HG02973 (cell line): Measurements from ENCODE around the gene NFATC2.

ENCODE experiments used
- ATAC-seq: cut with Tn5 transposase; IDR thresholded peaks from one replicate; pipeline ENCODE4 v1.9.1; 2021; ENCODE audit warnings: moderate library complexity; ENCODE audit not compliant: unreplicated experiment

Gene NFATC2

GRCh38 chr20:51420805-51421204 is 121.7 kb downstream of the NFATC2 start:
- ATAC-seq: no peak

GRCh38 chr20:51420111-51420510 is 122.4 kb downstream of the NFATC2 start:
- no peak for ATAC-seq

DNA sequence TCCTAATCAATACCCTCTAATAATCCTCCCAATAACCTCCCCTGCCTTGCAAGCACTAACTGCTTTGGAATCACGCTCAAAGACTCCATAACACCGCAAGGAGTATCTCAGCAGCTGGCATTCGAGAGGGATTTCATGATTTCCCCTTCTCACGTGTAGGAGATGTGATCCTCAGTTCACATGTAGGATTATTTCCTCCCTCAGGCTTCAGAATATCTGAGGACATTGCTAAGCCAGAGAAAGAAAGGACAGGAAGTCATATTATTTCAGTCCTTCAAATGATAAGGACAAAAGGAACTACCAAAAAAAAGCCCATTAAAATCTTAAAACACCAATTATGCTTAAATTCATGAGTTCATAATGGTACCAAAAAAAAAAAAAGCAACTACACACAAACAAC is 122.9 kb downstream of the NFATC2 start:
- ATAC-seq: no peak

DNA sequence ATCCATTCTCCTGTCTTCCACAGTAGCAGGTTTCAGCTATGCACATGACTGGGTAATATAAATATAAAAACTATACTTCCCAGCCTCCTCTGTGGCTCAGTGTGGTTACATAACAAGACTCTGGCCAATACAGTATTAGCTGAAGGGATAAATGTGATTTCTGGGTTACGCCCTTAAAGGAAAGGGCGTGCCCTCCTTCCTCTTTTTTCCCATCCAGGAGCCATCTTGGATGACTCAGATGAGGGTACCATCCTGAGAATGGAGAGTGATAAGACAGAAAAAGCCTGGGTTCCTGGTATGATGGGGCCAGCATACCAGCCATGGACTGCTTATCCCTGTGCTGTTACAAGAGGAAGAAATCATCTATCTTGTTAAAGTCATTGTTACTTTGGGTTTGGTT is 123.3 kb downstream of the NFATC2 start:
- no peak for ATAC-seq

DNA sequence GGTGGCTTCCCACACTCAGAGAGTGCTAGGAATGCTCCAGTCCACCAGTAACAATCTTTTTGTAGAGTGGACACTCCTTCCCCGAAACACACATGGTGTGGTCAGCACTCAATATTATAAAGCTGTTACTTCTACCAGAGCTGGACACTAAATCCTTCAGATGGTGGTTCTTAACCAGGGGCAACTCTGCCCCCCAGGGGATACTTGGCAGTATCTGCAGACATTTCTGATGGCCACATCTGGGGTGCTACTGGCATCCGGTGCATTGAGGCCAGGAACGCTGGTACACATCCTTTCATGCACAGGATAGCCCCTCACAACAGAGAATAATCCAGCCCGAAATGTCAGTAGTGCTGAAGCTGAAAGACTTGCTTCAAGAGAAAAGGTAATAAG is 124.4 kb downstream of the NFATC2 start:
- no peak for ATAC-seq

DNA sequence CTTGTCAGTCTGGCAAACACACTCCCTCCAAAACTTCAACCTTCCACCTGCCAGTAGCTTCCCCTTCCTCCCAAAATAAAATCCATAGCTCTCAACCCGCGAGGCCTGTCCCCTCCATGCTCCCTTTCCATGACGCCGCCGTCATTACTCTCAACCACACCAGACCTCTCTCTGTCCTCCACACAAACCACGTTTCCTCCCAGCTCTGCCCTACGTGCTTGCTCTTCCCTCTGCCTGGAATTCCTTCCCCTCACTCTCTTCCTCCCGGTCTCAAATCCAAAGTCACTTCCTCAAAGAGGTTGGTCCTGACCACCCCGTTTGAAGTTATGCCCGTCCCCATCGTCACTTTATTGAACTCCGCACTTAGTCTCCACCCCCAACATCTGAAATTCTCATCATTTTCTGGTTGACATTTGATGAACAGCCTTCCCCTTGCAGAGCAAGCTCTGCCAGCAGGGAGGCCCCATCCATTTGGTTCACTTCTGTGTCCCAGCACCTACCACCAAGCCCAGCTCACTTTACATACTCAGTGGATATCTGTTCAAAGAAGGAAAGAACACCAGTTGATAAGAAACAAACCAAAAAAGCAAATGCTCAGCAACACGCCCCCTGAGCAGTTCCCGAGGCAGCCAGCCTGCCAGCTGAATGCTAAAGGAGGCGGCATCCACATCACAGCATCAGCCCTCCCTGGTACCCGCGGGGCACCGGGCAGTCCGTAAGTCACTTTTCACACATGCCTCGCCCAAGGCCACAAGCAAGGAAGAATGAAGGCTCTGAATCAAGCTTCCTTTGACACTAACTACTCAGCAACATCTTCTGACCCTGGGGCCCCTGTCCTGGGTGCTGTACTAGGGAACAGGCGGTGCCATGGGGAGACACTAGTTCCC is 125.0 kb downstream of the NFATC2 start:
- ATAC-seq: no peak

DNA sequence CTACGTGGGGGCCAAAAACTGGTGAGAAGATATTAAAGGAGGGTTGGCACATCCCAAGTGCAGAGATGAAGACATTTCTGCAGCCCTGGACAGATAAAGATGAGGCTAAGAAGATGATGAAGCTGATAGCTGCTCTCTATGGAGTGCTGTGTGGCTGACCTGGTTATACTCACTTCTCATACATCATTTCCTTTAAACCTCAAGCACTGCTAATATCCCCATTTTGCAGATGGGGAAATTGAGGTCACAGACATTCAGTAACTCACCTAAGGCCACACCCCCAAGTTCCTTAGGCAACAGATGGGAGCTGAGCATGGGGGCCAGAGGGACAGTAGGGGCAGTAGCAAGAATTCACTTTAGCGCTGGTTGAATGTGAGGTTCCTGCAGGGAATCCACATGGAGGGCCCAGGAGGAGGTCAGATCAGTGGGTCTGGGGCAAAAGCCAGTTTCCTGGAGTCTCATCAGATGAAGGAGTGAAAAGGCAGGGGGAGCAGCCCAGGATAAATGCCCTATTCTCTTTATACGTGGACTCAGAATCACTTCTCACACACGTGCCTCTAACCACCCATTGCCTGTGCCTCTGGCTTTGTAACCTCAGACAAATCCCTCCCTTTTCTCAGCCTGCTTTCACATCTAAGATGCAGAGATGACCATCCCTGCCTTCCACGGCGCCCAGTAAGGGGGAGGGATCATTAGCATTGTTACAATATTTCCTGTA is 125.8 kb downstream of the NFATC2 start:
- ATAC-seq: no peak

DNA sequence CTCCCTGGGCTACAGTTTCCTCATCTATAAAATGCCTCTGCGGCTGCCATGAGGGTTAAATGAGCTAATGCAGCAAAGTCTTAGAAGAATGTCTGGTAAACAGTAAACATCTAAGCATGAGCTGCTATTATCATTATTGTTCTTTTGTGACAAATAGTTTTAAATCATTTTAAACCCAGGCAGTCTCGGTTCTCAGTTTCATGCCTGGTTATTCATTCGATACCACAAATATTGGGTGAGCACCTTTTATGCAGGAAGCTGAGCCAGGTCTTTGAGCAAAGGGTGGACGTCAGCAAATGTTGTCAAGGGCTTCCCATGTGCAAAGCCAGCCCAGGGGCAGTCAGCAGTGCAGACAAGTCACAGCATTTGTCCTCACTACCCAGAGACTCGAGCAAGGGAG is 128.7 kb downstream of the NFATC2 start:
- no peak for ATAC-seq

GRCh38 chr20:51412951-51413481 is 129.5 kb downstream of the NFATC2 start:
- ATAC-seq: no peak

GRCh38 chr20:51412333-51412871 is 130.1 kb downstream of the NFATC2 start:
- ATAC-seq: no peak

GRCh38 chr20:51411870-51412269 is 130.6 kb downstream of the NFATC2 start:
- ATAC-seq: no peak

DNA sequence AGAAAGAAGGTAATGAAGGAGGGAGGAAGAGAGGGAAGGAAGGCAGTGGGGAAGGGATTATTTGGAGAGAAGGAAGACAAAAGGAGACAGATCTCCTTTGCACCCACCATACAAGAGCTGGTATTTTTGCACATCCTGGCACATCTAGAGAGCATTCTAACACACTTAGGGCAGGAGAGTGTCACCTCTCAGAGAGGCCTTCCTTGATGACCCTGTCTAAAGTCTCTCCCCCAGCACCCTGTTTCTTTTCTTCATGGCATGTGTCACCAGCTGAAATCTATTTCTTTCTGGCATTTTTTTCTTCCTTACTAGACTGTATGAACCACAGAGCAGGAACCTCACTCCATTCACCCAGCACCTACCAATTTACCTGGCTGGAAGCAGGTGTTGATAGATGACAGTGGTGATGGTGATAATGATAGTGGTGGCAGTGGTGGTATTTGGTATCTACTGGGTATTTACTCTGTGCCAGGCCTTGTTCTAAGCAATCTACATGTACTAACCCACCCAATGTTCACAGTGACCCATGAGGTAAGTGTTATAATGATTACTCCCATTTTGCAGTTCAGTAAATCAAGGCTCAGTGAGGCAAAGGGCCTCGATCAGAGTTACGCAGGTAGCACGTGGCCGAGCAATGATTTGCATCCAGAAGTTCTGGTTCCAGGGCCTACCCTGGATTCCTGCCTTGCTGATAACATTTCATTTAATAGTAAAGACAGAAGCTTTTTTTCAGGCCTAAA is 131.8 kb downstream of the NFATC2 start:
- ATAC-seq: no peak

GRCh38 chr20:51409192-51409880 is 133.2 kb downstream of the NFATC2 start:
- no peak for ATAC-seq

GRCh38 chr20:51404297-51405060 is 138.0 kb downstream of the NFATC2 start:
- ATAC-seq: peak; percentile 74

DNA sequence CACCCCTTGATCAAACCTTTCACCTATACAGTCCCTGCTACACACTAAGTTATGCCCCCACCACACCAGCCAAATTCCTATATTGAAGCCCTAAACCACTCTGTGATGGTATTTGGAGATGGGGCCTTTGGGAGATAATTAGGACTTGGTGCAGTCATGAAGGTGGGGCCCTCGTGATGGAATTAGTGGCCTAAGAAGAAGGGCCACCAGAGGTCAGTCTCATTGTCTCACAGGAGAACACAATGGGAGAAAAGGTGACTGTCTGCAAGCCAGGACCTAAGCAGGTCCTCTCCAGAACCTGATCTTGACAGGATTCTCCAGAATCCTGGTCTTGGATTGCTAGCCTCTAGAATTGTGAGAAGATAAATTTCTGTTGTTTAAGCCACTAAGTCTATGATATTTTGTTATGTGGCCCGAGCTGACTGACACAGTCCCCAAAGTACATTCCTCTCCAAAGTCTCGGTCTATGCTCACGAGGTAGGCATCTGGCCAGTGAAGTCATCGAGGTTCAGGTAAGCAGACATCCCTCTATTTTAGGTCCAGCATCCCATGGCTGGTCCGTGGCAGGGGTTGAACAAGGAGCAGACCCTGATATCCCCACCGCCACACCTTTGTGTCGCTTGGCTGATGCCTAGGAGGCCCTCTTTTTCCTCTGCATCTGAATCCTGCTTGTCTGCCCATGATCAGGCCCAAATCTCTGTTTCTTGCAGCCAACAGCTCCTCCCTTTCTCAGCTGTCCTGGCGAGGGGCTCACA is 138.9 kb downstream of the NFATC2 start:
- no peak for ATAC-seq

- no peak for ATAC-seq
Observed at GRCh38 chr20:51402201-51402600, 140.3 kb downstream of the NFATC2 start.

- no peak for ATAC-seq
Observed at GRCh38 chr20:51401496-51401895, 141.0 kb downstream of the NFATC2 start.

GRCh38 chr20:51400051-51400926 is 142.2 kb downstream of the NFATC2 start:
- ATAC-seq: peak; percentile 64
